A549 (cell line): ENCODE data around the gene PARP2. TPM values are rescaled to one million over a fixed set of nuclear protein-coding genes. Genes with fewer than 3 reads are reported as not detected.

ENCODE experiments used
- BHLHE40 ChIP-seq: IDR thresholded peaks from 2 replicates; pipeline ENCODE4 v1.6.1; 2012; ENCODE audit warnings: low read depth, low read length, inconsistent platforms
- CBX2 ChIP-seq: fragments of 200-600 bp; sonication (generic); IDR thresholded peaks from 2 replicates; pipeline ENCODE4 v1.6.1; 2016; ENCODE audit warnings: low read depth, mild to moderate bottlenecking, borderline replicate concordance
- CEBPB ChIP-seq, 2 experiments: fragments of >200 bp in 1 of 2; sonication (Bioruptor Twin) in 1 of 2; formaldehyde crosslinking in 1 of 2; IDR thresholded peaks; 2 replicates each; pipeline ENCODE4 v1.6.1; 2012 to 2016
- CHD2 ChIP-seq: fragments of 150-350 bp; IDR thresholded peaks from 2 replicates; pipeline ENCODE4 v1.6.1; 2014; ENCODE audit warnings: low read length; ENCODE audit not compliant: partially characterized antibody
- CHD4 ChIP-seq: fragments of 200-600 bp; sonication (generic); IDR thresholded peaks from 2 replicates; pipeline ENCODE4 v1.6.1; 2016; ENCODE audit warnings: antibody characterized with exemption, mild to moderate bottlenecking, borderline replicate concordance
- FOSB ChIP-seq: fragments of 250-450 bp; sonication (Bioruptor Pico); IDR thresholded peaks from 2 replicates; pipeline ENCODE4 v1.5.0; 2020; ENCODE audit warnings: mild to moderate bottlenecking, moderate library complexity
- FOXS1 ChIP-seq: fragments of 250-450 bp; sonication (Bioruptor Pico); IDR thresholded peaks from 2 replicates; pipeline ENCODE4 v1.5.0; 2020; ENCODE audit warnings: mild to moderate bottlenecking, moderate library complexity
- GATA3 ChIP-seq: IDR thresholded peaks from 2 replicates; pipeline ENCODE4 v1.6.1; 2012; ENCODE audit warnings: borderline replicate concordance
- HDAC2 ChIP-seq: fragments of 200-600 bp; sonication (generic); IDR thresholded peaks from 2 replicates; pipeline ENCODE4 v1.6.1; 2016
- HEYL ChIP-seq: fragments of 250-450 bp; sonication (Bioruptor Pico); IDR thresholded peaks from 2 replicates; pipeline ENCODE4 v1.8.0; 2021; ENCODE audit warnings: mild to moderate bottlenecking, moderate library complexity
- HOXA7 ChIP-seq: fragments of 250-450 bp; sonication (Bioruptor Pico); IDR thresholded peaks from 2 replicates; pipeline ENCODE4 v1.5.0; 2020; ENCODE audit warnings: mild to moderate bottlenecking, moderate library complexity
- JUN ChIP-seq, 2 experiments: fragments of >200 bp; sonication (Bioruptor Twin); formaldehyde crosslinking; IDR thresholded peaks; 2 replicates in 1 of 2; 3 replicates in 1 of 2; pipeline ENCODE4 v1.6.1; 2016 to 2017
- KDM5A ChIP-seq: fragments of 200-600 bp; sonication (generic); IDR thresholded peaks from 2 replicates; pipeline ENCODE4 v1.6.1; 2016; ENCODE audit warnings: antibody characterized with exemption, mild to moderate bottlenecking
- MAFK ChIP-seq: fragments of 450-650 bp; IDR thresholded peaks from 2 replicates; pipeline ENCODE4 v1.6.1; 2014; ENCODE audit not compliant: partially characterized antibody
- NPAS2 ChIP-seq: fragments of 250-450 bp; sonication (Bioruptor Pico); IDR thresholded peaks from 2 replicates; pipeline ENCODE4 v1.8.0; 2022; ENCODE audit warnings: mild to moderate bottlenecking, moderate library complexity, borderline replicate concordance
- NR3C1 ChIP-seq: fragments of >200 bp; sonication (Bioruptor Twin); formaldehyde crosslinking; IDR thresholded peaks from 3 replicates; pipeline ENCODE4 v1.6.1; 2017
- POLR2AphosphoS2 ChIP-seq: conservative IDR thresholded peaks from 2 replicates; pipeline ENCODE4 v1.6.1; 2012; ENCODE audit warnings: low read length, improper control_type of control experiment, inconsistent platforms
- RCOR1 ChIP-seq: fragments of 150-350 bp; IDR thresholded peaks from 2 replicates; pipeline ENCODE4 v1.6.1; 2014; ENCODE audit warnings: antibody characterized with exemption, low read length, low read depth
- RFX5 ChIP-seq: fragments of 450-650 bp; IDR thresholded peaks from 2 replicates; pipeline ENCODE4 v1.7.1; 2014; ENCODE audit warnings: antibody characterized with exemption, mild to moderate bottlenecking, moderate library complexity
- RNF2 ChIP-seq: fragments of 200-600 bp; sonication (generic); IDR thresholded peaks from 2 replicates; pipeline ENCODE4 v1.6.1; 2016; ENCODE audit warnings: low read depth, mild to moderate bottlenecking, antibody characterized with exemption, moderate library complexity, borderline replicate concordance
- SMC3 ChIP-seq: fragments of >200 bp; sonication (Bioruptor Twin); formaldehyde crosslinking; IDR thresholded peaks from 3 replicates; pipeline ENCODE4 v1.6.1; 2018; ENCODE audit warnings: inconsistent platforms
- TP53 ChIP-seq: fragments of 250-450 bp; sonication (Bioruptor Pico); IDR thresholded peaks from 2 replicates; pipeline ENCODE4 v1.5.0; 2021; ENCODE audit warnings: mild to moderate bottlenecking, moderate library complexity
- ZC3H11A ChIP-seq: fragments of 450-650 bp; IDR thresholded peaks from 2 replicates; pipeline ENCODE4 v1.6.1; 2014; ENCODE audit warnings: antibody characterized with exemption, mild to moderate bottlenecking
- ZSCAN20 ChIP-seq: fragments of 250-450 bp; sonication (Bioruptor Pico); IDR thresholded peaks from 2 replicates; pipeline ENCODE4 v1.8.0; 2022; ENCODE audit warnings: mild to moderate bottlenecking, moderate library complexity
- polyA plus RNA-seq, 4 experiments: library from polyadenylated mRNA; depleted of rRNA in 3 of 4; stranded (reverse); fragments of >200 nt; fragmentation: RNase III in 1 of 4; extraction: RNeasy Plus Mini Kit Qiagen cat#74134 plus additional on column Dnase treatment in 1 of 4; gene quantifications; 2 replicates in 3 of 4; 3 replicates in 1 of 4; pipeline ENCODE4 v1.2.3, GENCODE V29; 2011 to 2017
- TF ChIP-seq, protein P1 (sequence below): fragments of 200-600 bp; sonication (generic); IDR thresholded peaks from 2 replicates; pipeline ENCODE4 v1.6.1; 2016; ENCODE audit warnings: antibody characterized with exemption, mild to moderate bottlenecking, moderate library complexity
- TF ChIP-seq, protein P2 (sequence below): IDR thresholded peaks from 2 replicates; pipeline ENCODE4 v1.6.1; 2012
- TF ChIP-seq, protein P3 (sequence below): fragments of 450-650 bp; IDR thresholded peaks from 2 replicates; pipeline ENCODE4 v1.6.1; 2014; ENCODE audit warnings: antibody characterized with exemption
- TF ChIP-seq, protein P4 (sequence below): fragments of 250-450 bp; sonication (Bioruptor Pico); IDR thresholded peaks from 2 replicates; pipeline ENCODE4 v1.5.0; 2021; ENCODE audit warnings: mild to moderate bottlenecking, moderate library complexity, borderline replicate concordance
- TF ChIP-seq, protein P5 (sequence below): fragments of 150-350 bp; IDR thresholded peaks from 2 replicates; pipeline ENCODE4 v1.6.1; 2014; ENCODE audit warnings: low read depth, mild to moderate bottlenecking, low read length
- TF ChIP-seq, protein P6 (sequence below): IDR thresholded peaks from 2 replicates; pipeline ENCODE4 v1.6.1; 2012; ENCODE audit warnings: low read depth, borderline replicate concordance
- TF ChIP-seq, protein P7 (sequence below): fragments of >200 bp; sonication (Bioruptor Twin); formaldehyde crosslinking; IDR thresholded peaks from 3 replicates; pipeline ENCODE4 v1.6.1; 2016
- TF ChIP-seq, protein P8 (sequence below): IDR thresholded peaks from 2 replicates; pipeline ENCODE4 v1.6.1; 2012

PARP2 gene
- polyA plus RNA-seq, 2 of the 4 experiments (the other 2 are of a cell fraction) = 42.3 to 43.4 TPM

DNA sequence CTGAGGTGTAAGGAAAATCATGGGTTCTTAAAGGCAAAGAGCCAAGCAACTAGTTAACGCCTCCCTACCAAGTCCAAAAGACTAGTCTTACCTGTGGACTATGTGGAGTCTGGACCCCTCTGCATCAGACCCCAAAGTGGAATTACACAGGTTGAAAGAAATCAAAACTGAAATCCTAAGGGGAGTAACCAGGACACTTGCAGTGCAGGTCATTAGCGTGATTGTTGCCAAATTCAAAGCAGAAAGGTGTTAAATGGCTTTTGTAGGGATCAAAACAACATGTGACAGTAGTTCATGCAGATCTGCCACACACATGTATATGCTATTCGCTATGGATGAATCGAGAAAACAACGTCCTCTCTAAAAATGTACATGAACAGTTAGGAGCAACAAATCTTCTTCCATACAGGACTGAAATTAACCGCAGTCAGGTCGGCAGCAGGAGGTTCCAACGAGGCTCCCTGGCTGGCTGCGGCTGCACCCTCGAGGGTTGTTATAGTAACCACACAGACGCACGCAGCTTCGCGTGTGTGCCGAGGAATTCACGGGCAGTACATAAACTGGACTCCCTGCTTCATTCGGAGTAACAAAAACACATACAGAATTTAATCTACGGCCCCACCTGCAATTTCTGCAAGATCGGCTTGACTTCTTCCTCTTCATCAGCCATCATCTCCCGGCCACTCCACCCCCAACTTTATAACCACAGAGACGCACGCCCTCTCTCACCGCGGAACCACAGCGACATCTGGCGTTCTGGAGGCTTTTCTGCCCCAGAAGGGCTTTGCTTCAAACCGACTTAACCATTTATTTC lies 38.0 kb upstream of the PARP2 start, which contains the start of gene TTC5 (continued):
- TF ChIP-seq GATA3 (no peak), RCOR1 (no peak), POLR2AphosphoS2 (no peak), RNF2 (no peak), HOXA7 (CRISPR knock-in tag) (no peak), ZSCAN20 (no peak), KDM5A (peak; percentile 85), NPAS2 (no peak), TP53 (CRISPR knock-in tag) (no peak), MAFK (no peak), CHD4 (no peak), HEYL (CRISPR knock-in tag) (no peak), BHLHE40 (no peak), FOSB (no peak), RFX5 (no peak), HDAC2 (no peak), JUN (IDR thresholded peaks at IDR 0.05) (peak; percentile 67; a peak in 3 of 5 replicates), ZC3H11A (no peak), SMC3 (peak; percentile 41; the same call in 1 of the 3 replicates), FOXS1 (CRISPR knock-in tag) (no peak), CHD2 (no peak), CBX2 (no peak), NR3C1 (no peak), CEBPB (IDR thresholded peaks at IDR 0.05) (peak in 1 of 2 experiments; percentile 4; a peak in 1 of 4 replicates)
- TF ChIP-seq, protein P1, sequence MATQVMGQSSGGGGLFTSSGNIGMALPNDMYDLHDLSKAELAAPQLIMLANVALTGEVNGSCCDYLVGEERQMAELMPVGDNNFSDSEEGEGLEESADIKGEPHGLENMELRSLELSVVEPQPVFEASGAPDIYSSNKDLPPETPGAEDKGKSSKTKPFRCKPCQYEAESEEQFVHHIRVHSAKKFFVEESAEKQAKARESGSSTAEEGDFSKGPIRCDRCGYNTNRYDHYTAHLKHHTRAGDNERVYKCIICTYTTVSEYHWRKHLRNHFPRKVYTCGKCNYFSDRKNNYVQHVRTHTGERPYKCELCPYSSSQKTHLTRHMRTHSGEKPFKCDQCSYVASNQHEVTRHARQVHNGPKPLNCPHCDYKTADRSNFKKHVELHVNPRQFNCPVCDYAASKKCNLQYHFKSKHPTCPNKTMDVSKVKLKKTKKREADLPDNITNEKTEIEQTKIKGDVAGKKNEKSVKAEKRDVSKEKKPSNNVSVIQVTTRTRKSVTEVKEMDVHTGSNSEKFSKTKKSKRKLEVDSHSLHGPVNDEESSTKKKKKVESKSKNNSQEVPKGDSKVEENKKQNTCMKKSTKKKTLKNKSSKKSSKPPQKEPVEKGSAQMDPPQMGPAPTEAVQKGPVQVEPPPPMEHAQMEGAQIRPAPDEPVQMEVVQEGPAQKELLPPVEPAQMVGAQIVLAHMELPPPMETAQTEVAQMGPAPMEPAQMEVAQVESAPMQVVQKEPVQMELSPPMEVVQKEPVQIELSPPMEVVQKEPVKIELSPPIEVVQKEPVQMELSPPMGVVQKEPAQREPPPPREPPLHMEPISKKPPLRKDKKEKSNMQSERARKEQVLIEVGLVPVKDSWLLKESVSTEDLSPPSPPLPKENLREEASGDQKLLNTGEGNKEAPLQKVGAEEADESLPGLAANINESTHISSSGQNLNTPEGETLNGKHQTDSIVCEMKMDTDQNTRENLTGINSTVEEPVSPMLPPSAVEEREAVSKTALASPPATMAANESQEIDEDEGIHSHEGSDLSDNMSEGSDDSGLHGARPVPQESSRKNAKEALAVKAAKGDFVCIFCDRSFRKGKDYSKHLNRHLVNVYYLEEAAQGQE = no peak
- TF ChIP-seq, protein P2, sequence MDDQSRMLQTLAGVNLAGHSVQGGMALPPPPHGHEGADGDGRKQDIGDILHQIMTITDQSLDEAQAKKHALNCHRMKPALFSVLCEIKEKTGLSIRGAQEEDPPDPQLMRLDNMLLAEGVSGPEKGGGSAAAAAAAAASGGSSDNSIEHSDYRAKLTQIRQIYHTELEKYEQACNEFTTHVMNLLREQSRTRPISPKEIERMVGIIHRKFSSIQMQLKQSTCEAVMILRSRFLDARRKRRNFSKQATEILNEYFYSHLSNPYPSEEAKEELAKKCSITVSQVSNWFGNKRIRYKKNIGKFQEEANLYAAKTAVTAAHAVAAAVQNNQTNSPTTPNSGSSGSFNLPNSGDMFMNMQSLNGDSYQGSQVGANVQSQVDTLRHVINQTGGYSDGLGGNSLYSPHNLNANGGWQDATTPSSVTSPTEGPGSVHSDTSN = 0 out of 2 replicates have a peak, but pooled peaks have one; percentile 25
- TF ChIP-seq, protein P3, sequence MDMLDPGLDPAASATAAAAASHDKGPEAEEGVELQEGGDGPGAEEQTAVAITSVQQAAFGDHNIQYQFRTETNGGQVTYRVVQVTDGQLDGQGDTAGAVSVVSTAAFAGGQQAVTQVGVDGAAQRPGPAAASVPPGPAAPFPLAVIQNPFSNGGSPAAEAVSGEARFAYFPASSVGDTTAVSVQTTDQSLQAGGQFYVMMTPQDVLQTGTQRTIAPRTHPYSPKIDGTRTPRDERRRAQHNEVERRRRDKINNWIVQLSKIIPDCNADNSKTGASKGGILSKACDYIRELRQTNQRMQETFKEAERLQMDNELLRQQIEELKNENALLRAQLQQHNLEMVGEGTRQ = no peak
- TF ChIP-seq, protein P4, sequence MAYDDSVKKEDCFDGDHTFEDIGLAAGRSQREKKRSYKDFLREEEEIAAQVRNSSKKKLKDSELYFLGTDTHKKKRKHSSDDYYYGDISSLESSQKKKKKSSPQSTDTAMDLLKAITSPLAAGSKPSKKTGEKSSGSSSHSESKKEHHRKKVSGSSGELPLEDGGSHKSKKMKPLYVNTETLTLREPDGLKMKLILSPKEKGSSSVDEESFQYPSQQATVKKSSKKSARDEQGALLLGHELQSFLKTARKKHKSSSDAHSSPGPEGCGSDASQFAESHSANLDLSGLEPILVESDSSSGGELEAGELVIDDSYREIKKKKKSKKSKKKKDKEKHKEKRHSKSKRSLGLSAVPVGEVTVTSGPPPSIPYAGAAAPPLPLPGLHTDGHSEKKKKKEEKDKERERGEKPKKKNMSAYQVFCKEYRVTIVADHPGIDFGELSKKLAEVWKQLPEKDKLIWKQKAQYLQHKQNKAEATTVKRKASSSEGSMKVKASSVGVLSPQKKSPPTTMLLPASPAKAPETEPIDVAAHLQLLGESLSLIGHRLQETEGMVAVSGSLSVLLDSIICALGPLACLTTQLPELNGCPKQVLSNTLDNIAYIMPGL = 0 out of 2 replicates have a peak, but pooled peaks have one; percentile 24
- TF ChIP-seq, protein P5, sequence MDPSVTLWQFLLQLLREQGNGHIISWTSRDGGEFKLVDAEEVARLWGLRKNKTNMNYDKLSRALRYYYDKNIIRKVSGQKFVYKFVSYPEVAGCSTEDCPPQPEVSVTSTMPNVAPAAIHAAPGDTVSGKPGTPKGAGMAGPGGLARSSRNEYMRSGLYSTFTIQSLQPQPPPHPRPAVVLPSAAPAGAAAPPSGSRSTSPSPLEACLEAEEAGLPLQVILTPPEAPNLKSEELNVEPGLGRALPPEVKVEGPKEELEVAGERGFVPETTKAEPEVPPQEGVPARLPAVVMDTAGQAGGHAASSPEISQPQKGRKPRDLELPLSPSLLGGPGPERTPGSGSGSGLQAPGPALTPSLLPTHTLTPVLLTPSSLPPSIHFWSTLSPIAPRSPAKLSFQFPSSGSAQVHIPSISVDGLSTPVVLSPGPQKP = no peak
- TF ChIP-seq, protein P6, sequence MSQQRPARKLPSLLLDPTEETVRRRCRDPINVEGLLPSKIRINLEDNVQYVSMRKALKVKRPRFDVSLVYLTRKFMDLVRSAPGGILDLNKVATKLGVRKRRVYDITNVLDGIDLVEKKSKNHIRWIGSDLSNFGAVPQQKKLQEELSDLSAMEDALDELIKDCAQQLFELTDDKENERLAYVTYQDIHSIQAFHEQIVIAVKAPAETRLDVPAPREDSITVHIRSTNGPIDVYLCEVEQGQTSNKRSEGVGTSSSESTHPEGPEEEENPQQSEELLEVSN = no peak
- TF ChIP-seq, protein P7, sequence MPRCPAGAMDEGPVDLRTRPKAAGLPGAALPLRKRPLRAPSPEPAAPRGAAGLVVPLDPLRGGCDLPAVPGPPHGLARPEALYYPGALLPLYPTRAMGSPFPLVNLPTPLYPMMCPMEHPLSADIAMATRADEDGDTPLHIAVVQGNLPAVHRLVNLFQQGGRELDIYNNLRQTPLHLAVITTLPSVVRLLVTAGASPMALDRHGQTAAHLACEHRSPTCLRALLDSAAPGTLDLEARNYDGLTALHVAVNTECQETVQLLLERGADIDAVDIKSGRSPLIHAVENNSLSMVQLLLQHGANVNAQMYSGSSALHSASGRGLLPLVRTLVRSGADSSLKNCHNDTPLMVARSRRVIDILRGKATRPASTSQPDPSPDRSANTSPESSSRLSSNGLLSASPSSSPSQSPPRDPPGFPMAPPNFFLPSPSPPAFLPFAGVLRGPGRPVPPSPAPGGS = 0 out of 3 replicates have a peak, but pooled peaks have one; percentile 62
- TF ChIP-seq, protein P8, sequence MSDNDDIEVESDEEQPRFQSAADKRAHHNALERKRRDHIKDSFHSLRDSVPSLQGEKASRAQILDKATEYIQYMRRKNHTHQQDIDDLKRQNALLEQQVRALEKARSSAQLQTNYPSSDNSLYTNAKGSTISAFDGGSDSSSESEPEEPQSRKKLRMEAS = peak; percentile 72
